Measurements from ENCODE around the gene FURIN. TPM values are rescaled to one million over a fixed set of nuclear protein-coding genes. Genes with fewer than 3 reads are reported as not detected.

Gene FURIN
- total RNA-seq, 5 donors from 2014 or later (not counting 1 experiment from before 2014, with no cell fraction given), result 52.8 to 74.0 (median 61.4) TPM

GRCh38 chr15:90932660-90932991 is 64.2 kb downstream of the FURIN start:
- H3K27me3 Mint-ChIP-seq, result no peaks in the 10 kb centered on the region
- Histone ChIP-seq H3K4me3 (ENCODE audit: control insufficient read depth in 1 of 2, extremely low read depth in 1 of 2, low read length in 1 of 2) (no peak overlapping the region), H3K4me1 (ENCODE audit: control insufficient read depth in 1 of 2, extremely low read depth in 1 of 2, insufficient read depth in 2 of 2, low read length in 2 of 2) (peaks cover 30 to 70% of the 10 kb centered on the region in 2 experiments), H3K27ac (ENCODE audit: low read length) (peak overlapping the region; percentile 93), H3K9me3 (no peaks in the 10 kb centered on the region), H3K27me3 (replicated peaks in 1 of 2; ENCODE audit: control insufficient read depth in 2 of 2, extremely low read depth in 1 of 2, insufficient read depth in 2 of 2, low read length in 1 of 2) (no peaks in the 10 kb centered on the region), H3K36me3 (ENCODE audit: control insufficient read depth in 2 of 2, extremely low read depth in 1 of 2, insufficient read depth in 1 of 2, low read length in 1 of 2) (peaks cover 0 to 9% of the 10 kb centered on the region in 2 donors)
- H3K9me3 Mint-ChIP-seq, result no peaks in the 10 kb centered on the region
- H3K27ac Mint-ChIP-seq, result peak overlapping the region; percentile 98
- ChIA-PET POLR2A (no interaction called here), CTCF (interaction anchor here (0.5 to 5.4 kb wide), 21 partner anchors 8 to 1038 kb away, joined by 3 to 78 read pairs (median 4); partner anchors contain the start of genes MAN2A2 (in 2 of the 2) and RCCD1 (in 2 of the 2))
- DNase-seq, result no peak
- H3K4me1 Mint-ChIP-seq, result peaks cover 49 to 57% (median 56%) of the 10 kb centered on the region in 3 donors
- H3K4me3 Mint-ChIP-seq, result peak overlapping the region; percentile 90 to 97 (median 95)
- peaks cover 3% of the 10 kb centered on the region for H3K36me3 Mint-ChIP-seq
- no peak for ATAC-seq (replicated peaks in 1 of 4)
- WGBS (ENCODE audit: insufficient coverage), result no CpG with 5 or more reads among the region's 5 CpGs

Other genes starting within 250 kb of the FURIN start
- 1 to 10 TPM; 4.9 to 9.4 (median 6.2) TPM for gene BLM, start 151.2 kb upstream of the FURIN start, total RNA-seq
- gene FES, start 15.9 kb downstream of the FURIN start, total RNA-seq, result 1 to 10 TPM; 3.2 to 5.2 (median 4.3) TPM
- gene MAN2A2, start 34.7 kb downstream of the FURIN start, total RNA-seq, result 100 to 1,000 TPM; 119 to 158 (median 142) TPM
- 10 to 100 TPM; 14.4 to 28.6 (median 26.2) TPM for gene HDDC3, start 64.0 kb downstream of the FURIN start, total RNA-seq
- gene UNC45A, start 66.7 kb downstream of the FURIN start, total RNA-seq, result 10 to 100 TPM; 39.4 to 80.3 (median 72.2) TPM
- 10 to 100 TPM in 3 of 5 donors, 1 to 10 TPM in 2; 5.7 to 21.2 (median 15.8) TPM for gene RCCD1, start 86.3 kb downstream of the FURIN start, total RNA-seq
- 10 to 100 TPM in 2 of 5 donors, 1 to 10 TPM in 3; 4.7 to 25.9 (median 6.8) TPM for gene PRC1, start 125.9 kb downstream of the FURIN start, total RNA-seq
- 10 to 100 TPM; 19.3 to 29.8 (median 26.0) TPM for gene VPS33B, start 154.0 kb downstream of the FURIN start, total RNA-seq
- under 1 TPM in 3 of 5 donors, not detected in 2; 0.03 to 0.13 (median 0.09) TPM for gene SV2B, start 231.7 kb downstream of the FURIN start, total RNA-seq